Uterus (tissue), 2 donors: Measurements from ENCODE around the gene ZSCAN5B.

Source experiments
- POLR2A ChIP-seq, 2 donors: fragments of 450-650 bp; IDR thresholded peaks; one replicate each; pipeline ENCODE4 v1.6.1; 2016; ENCODE audit warnings: antibody characterized with exemption in 2 of 2, mild to moderate bottlenecking in 1 of 2, moderate library complexity in 1 of 2
- TF ChIP-seq, protein P1 (sequence below), 4 experiments: fragments of 200-600 bp in 2 of 4; fragments of 450-650 bp in 2 of 4; sonication (generic) in 2 of 4; IDR thresholded peaks; one replicate each; pipeline ENCODE4 v1.5.1; 2016 to 2019; ENCODE audit warnings: antibody characterized with exemption in 4 of 4, mild to moderate bottlenecking in 2 of 4, moderate library complexity in 1 of 4

DNA sequence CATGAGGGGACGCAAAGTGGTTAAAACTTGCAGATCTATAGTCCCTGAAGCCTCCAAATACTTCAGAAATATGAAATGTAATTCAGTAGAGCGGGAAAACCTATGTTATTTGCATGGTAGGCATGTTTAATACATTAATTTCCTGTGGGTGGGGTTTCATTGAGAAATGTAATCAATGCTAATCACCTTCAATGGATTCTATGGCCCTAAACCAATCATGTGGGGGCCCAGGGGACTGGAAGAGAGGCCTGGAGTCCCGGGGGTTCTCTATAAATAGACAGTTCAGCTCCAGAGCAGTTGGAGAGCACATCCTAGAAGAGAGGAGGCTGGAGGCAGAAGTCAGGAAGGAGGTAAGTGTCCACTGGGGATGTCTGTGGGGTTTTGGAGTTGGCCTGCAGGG is 4.4 kb upstream of the ZSCAN5B start, which contains the start of gene ZSCAN5C:
- TF ChIP-seq, protein P1, sequence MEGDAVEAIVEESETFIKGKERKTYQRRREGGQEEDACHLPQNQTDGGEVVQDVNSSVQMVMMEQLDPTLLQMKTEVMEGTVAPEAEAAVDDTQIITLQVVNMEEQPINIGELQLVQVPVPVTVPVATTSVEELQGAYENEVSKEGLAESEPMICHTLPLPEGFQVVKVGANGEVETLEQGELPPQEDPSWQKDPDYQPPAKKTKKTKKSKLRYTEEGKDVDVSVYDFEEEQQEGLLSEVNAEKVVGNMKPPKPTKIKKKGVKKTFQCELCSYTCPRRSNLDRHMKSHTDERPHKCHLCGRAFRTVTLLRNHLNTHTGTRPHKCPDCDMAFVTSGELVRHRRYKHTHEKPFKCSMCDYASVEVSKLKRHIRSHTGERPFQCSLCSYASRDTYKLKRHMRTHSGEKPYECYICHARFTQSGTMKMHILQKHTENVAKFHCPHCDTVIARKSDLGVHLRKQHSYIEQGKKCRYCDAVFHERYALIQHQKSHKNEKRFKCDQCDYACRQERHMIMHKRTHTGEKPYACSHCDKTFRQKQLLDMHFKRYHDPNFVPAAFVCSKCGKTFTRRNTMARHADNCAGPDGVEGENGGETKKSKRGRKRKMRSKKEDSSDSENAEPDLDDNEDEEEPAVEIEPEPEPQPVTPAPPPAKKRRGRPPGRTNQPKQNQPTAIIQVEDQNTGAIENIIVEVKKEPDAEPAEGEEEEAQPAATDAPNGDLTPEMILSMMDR (IDR thresholded peaks at IDR 0.05): no peak
- no peak for TF ChIP-seq POLR2A (IDR thresholded peaks at IDR 0.05)
